Activated gamma-delta T cell (primary cell): ENCODE data around the gene SASS6.
"Not testable (repeated sequence)": the region's sequence is repeated elsewhere in the genome, so short reads cannot be mapped to it uniquely, and the experiment has no call there.

ENCODE experiments used
- DNase-seq: peaks from one replicate; lab custom pipeline; 2025; lab: John Stamatoyannopoulos, UW

The SASS6 gene

GRCh38 chr1:100047235-100047708 lies 85.5 kb downstream of the SASS6 start:
- DNase-seq = not testable (repeated sequence)

GRCh38 chr1:100045206-100045605 lies 87.5 kb downstream of the SASS6 start:
- DNase-seq = no peak

- no peak for DNase-seq
Observed at GRCh38 chr1:100039591-100039990, 93.1 kb downstream of the SASS6 start.

DNA sequence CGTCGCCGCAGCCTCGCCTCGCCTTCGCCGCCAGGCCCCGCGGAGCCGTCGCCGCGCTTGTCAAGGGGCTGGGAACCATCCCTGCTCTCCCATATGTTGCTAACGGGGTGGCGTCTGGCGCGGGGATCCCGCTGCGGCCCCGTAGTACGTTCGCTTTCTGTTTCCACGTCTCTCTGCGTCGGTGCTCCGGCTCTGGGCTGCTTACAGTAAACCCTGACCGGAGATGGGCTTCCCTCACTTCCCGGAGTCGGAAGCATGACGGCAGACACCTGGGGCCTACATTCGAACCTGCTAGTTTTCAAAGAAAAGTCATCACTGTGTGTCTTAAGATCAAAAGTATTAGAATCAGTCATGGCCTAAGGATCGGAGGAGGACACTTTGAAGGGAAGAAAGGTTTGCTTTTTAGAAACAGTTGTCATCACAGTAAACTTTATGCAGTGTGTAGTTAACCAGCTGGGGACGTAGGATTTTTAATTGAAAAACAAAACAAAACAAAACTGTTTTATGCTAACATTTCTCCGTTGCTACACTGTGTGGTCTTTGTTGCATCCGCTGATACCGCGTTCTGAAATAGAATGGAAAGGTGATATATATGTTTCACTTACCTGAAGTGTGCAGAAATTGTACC lies 94.0 kb downstream of the SASS6 start:
- peak; percentile 38 for DNase-seq

GRCh38 chr1:100037927-100038659 lies 94.6 kb downstream of the SASS6 start:
- DNase-seq = peak; percentile 87

DNA sequence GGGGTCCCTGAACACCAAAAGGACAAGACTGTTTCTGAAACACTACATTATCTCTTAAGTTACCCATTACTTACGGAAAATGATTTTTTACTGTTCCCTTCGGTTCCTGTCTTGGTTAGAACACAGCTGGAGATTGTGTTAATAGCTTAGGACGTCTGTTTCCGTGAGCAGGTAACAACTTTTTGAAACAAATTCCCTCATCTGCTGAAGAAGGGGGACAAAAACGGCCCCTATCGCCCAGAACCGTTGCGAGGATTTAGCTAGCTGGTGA lies 95.1 kb downstream of the SASS6 start:
- DNase-seq = no peak

DNA sequence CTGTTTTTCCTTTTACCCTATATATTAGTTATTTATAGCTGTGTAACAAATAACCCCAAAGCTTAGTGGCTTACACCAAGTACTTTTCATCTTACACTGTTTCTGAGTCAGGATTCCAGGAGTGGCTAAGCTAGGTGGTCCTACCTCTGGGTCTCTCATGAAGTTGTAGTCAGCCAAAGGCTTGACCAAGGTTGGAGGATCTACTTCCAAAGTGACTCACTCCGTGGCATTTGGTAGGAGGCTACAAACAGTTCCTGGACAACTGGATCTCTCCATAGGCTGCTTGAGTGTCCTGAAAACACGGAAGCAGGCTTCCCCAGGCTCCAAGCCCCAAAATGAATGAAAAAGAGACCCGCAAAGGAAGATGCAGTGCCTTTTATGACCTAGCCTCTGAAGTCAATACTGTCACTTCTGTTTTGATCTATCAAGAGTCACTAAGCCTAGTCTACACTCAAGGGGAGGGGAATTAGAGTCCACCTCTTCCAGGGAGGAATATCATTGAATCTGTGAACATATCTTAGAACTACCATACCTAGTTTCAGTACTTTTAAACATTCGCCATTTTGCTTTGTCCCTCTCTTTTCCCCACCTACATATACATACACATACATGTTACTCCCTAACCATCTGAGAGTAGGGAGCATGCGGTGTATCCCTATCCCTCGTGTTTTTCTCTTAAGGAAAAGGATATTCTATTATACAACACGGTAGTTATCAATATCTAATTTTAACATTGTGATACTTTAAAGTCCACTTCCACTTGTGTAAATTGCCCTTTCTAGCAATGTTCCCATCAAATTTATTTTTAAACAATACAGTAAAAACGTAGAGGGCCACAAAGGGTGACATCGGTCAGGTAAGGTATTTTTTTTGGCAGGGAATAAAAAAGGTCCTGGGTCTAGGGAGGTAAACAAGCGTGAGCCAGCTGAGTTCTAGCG lies 95.7 kb downstream of the SASS6 start:
- no peak for DNase-seq

- DNase-seq = no peak
Observed at GRCh38 chr1:100035214-100035613, 97.5 kb downstream of the SASS6 start.

GRCh38 chr1:100034470-100034869 lies 98.3 kb downstream of the SASS6 start:
- no peak for DNase-seq
